NCI-H187 treated with DMSO at 0.1 percent for 48 hours (cell line): ENCODE results near the gene SRSF2.
"Not testable (repeated sequence)": the region's sequence is repeated elsewhere in the genome, so short reads cannot be mapped to it uniquely, and the experiment has no call there.

Experiments
- DNase-seq: peaks from one replicate; lab custom pipeline; 2025; lab: John Stamatoyannopoulos, UW

SRSF2 gene

GRCh38 chr17:76737082-76737675 is at the start of gene SRSF2:
SRSF2 (minus strand) TSS chr17:76737331; CDS start chr17:76737160, 171 bp downstream.
- peak; percentile 90 for DNase-seq

DNA sequence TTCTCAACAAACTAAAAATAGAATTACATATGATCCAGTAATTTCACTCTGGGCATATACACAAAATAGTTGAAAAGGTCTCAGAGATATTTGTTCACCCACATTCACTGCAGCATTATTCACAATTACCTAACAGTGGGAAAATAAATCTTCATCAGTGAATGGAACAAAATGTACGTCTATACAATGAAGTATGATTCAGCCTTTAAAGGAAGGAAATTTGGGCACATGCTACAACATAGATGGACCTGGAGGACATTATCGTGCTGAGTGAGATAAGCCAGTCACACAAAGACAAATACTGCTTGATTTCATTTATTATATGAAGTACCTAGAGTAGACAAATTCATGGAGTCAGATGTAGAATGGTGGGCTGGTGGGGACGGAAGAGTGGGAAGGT is 47.8 kb upstream of the SRSF2 start:
- DNase-seq, result no peak

- DNase-seq, result no peak
Observed at GRCh38 chr17:76783146-76783545, 46.0 kb upstream of the SRSF2 start.

- DNase-seq, result no peak
Observed at GRCh38 chr17:76781056-76781982, 44.2 kb upstream of the SRSF2 start.

GRCh38 chr17:76775021-76775600 is 38.0 kb upstream of the SRSF2 start:
- no peak for DNase-seq

GRCh38 chr17:76772842-76773525 is 35.9 kb upstream of the SRSF2 start:
- DNase-seq, result no peak

GRCh38 chr17:76758570-76758969 is 21.4 kb upstream of the SRSF2 start:
- DNase-seq, result no peak

GRCh38 chr17:76757256-76757655 is 20.1 kb upstream of the SRSF2 start:
- no peak for DNase-seq

DNA sequence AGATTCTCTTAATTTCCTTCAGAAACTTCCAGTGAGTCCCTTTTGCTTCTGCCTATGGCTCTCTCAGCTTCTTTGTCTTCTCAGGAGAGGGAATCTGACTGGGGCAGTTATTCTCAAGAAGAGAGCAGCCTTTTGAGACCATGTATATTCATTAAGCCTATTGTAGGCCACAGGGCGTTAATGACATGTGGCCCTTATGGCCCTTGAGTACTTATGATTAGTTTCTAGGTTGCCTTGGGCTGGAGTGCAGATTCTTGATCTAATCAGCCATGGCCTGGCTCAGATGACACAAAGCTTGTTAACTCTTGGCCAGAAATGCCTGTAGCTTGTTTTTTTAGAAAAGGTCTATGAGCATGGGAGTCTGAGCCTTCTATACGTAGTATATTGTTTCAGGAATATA is 18.2 kb upstream of the SRSF2 start:
- no peak for DNase-seq

DNA sequence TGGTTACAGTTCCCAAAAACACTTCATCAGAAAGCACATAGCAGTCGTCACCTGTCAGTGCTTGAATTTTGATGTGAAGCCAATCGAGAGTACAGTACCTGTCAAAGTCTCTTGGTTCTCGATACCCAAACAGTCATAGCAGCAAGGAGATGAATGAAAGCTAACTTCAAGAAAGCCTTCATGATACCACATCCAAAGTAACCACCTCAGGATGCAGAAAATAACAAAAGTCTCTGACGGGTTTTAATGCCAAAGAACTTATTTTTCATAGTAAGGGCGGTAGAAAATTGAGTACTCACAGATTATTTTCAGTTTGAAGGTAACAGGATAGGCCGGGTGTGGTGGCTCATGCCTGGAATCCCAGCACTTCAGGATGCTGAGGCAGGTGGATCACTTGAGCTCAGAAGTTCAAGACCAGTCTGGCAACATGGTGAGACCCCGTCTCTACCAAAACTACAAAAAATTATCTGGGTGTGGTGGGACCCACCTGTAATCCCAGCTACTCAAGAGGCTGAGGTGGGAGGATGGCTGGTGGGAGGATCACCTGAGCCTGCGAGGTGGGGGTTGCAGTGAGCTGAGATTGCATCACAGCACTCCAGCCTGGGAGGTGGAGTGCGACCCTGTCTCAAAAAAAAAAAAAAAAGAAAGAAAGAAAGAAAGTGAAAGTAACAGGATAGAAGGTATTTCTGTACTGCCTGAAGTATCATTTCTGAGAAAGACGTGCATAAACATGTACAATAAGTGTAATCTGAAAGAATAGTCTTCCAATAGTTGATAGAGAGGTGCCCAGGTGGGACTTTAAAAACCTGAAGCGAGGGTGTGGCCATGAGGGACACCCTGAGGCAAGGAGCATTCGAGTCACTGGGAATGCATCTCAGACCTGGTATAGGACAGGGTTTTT is 16.2 kb upstream of the SRSF2 start:
- no peak for DNase-seq

- no peak for DNase-seq
Observed at GRCh38 chr17:76752006-76752405, 14.9 kb upstream of the SRSF2 start.

- no peak for DNase-seq
Observed at GRCh38 chr17:76751416-76751993, 14.4 kb upstream of the SRSF2 start.

DNA sequence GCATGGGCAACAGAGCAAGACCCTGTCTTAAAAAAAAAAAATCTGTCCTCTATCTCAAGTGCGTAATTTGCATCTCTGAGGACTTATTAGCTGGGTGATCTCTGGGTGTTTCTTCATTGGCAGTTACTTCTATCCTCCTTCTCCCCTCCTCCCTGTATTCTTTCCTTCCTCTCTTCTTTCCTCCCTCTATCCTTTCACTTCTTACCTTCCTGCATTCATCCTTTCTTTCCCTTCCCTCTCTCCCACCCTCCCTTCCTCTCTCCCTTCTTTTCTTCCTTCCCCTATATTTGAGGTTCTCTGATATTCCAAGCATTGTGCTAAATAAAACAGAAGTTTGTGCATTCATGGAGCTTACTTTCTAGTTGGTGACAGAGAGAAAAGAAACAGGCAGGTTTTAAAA is 11.5 kb upstream of the SRSF2 start:
- DNase-seq, result no peak

DNA sequence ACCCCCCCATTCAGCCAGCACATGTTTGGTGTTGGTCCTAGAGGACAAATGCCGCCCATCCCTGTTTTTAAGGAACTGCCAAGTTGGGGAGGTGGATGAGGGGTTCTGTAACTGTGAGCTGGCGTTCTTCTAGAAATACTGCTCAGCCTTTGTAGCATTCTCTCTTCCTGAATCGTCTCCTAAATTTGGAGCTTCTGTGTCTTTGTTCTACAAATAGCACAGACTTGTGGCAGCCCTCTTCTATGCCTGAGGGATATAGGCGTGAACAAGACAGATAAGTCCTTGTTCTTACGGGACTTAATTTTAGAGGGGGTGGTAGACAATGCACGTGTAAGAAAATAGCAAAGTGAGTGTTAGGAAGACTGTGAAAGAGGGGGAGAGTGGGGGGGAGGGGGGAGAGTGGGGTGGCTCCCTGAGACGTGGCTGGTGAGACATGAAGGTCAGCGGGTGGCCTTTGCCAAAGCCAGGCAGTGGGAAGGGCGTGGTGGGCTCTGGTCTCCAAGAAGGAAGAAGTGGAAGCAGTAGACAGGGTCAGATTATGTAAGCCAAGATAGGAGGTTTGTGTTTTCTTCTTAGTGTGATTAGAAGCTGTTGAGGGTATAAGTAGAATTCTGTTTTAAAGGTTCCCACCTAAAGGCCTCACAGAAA is 10.7 kb upstream of the SRSF2 start:
- DNase-seq, result no peak

GRCh38 chr17:76745785-76746184 is 8.7 kb upstream of the SRSF2 start:
- not testable (repeated sequence) for DNase-seq

- no peak for DNase-seq
Observed at GRCh38 chr17:76744747-76745146, 7.6 kb upstream of the SRSF2 start.

GRCh38 chr17:76742958-76743357 is 5.8 kb upstream of the SRSF2 start:
- no peak for DNase-seq

DNA sequence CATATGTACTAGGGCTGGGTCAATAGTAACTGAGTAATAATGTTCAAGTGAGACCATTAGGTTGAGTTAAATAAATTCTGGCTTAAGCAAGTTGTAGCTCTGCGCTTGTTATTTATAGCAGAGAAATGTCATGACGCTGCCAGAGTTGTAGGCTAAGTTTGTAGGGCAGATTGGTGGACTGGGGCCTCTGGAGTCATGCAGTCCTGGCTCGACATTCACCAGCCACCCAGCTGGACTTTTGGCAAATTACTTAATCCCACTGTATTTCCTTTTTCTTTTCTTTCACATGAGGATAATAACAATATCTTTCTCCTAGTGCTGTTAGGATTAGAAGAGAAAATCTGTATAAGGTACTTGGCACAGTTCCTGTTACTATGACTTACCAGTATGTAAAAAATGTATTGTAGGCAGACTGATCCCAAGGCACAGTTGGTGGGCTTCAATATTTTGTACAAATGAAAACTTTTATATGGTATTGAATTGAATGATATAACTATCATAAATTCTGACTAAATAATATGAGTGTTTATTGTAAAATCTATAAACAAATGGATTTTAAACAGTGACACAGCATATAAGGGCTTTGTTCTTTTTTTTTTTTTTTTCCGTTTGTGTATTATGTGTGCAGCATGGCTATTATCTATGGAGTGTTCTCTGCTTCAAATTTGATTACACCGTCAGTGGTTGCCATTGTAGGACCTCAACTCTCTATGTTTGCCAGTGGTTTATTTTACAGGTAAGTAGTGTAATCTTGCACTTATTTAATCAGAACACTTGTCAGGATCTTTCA is 3.4 kb upstream of the SRSF2 start:
- DNase-seq, result no peak

DNA sequence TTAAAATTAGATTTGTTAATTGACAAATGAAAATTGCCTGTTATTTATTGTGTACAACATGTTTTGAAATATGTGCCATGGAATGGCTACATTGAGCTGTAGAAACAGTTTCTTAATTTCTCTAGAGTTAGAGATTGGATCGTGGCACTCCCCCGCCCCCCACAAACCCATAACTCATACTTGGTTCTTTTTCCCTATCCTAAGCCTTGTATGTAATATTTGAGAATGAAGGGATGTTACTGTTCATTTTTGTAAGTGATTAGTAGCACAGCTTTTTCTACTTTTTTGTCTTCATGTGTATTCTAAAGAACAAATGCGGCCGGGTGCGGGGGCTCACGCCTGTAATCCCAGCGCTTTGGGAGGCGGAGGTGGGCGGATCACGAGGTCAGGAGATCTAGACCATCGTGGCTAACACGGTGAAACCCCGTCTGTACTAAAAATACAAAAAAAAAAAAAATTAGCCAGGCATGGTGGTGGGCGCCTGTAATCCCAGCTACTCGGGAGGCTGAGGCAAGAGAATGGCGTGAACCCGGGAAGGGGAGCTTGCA is 2.5 kb upstream of the SRSF2 start:
- DNase-seq, result not testable (repeated sequence)
